Measurements from ENCODE around the gene RFFL. TPM values are rescaled to one million over a fixed set of nuclear protein-coding genes. Genes with fewer than 3 reads are reported as not detected.
"Not testable (repeated sequence)": the region's sequence is repeated elsewhere in the genome, so short reads cannot be mapped to it uniquely, and the experiment has no call there.

RFFL gene
- total RNA-seq, 5 donors from 2014 or later (not counting 1 experiment from before 2014, with no cell fraction given) = 51.3 to 80.2 (median 74.1) TPM

- no peak for DNase-seq
- Histone ChIP-seq H3K27me3 (replicated peaks in 1 of 2; ENCODE audit: control insufficient read depth in 2 of 2, extremely low read depth in 1 of 2, insufficient read depth in 2 of 2, low read length in 1 of 2) (no peaks in the 10 kb centered on the region), H3K4me3 (ENCODE audit: control insufficient read depth in 1 of 2, extremely low read depth in 1 of 2, low read length in 1 of 2) (no peak overlapping the region), H3K9me3 (no peaks in the 10 kb centered on the region), H3K4me1 (ENCODE audit: control insufficient read depth in 1 of 2, extremely low read depth in 1 of 2, insufficient read depth in 2 of 2, low read length in 2 of 2) (peaks cover 0 to 2% of the 10 kb centered on the region in 2 experiments), H3K27ac (ENCODE audit: low read length) (no peak overlapping the region), H3K36me3 (ENCODE audit: control insufficient read depth in 2 of 2, extremely low read depth in 1 of 2, insufficient read depth in 1 of 2, low read length in 1 of 2) (peaks cover 8 to 44% of the 10 kb centered on the region in 2 donors)
- Mint-ChIP-seq H3K27ac (no peak overlapping the region), H3K27me3 (no peaks in the 10 kb centered on the region), H3K4me1 (peaks cover 2 to 5% (median 4%) of the 10 kb centered on the region in 3 donors), H3K36me3 (peaks cover 26% of the 10 kb centered on the region), H3K9me3 (no peaks in the 10 kb centered on the region), H3K4me3 (no peak overlapping the region)
- POLR2A ChIA-PET = no interaction called here
- 79% methylated on average over 3 of the region's 3 CpGs for WGBS (ENCODE audit: insufficient coverage)
- CTCF ChIA-PET = interaction anchor here in 1 of 2 donors (0.6 kb wide), 1 partner anchor 60 kb away, joined by 5 read pairs; no protein-coding TSS in a partner anchor
- ATAC-seq (replicated peaks in 1 of 4) = no peak
Measured at GRCh38 chr17:35099908-35100307, 36.4 kb upstream of the RFFL start.

- peaks cover 0 to 5% (median 4%) of the 10 kb centered on the region in 3 donors for H3K4me1 Mint-ChIP-seq
- Histone ChIP-seq H3K4me3 (ENCODE audit: control insufficient read depth in 1 of 2, extremely low read depth in 1 of 2, low read length in 1 of 2) (no peak overlapping the region), H3K27me3 (replicated peaks in 1 of 2; ENCODE audit: control insufficient read depth in 2 of 2, extremely low read depth in 1 of 2, insufficient read depth in 2 of 2, low read length in 1 of 2) (no peaks in the 10 kb centered on the region), H3K9me3 (no peaks in the 10 kb centered on the region), H3K36me3 (ENCODE audit: control insufficient read depth in 2 of 2, extremely low read depth in 1 of 2, insufficient read depth in 1 of 2, low read length in 1 of 2) (peaks cover 2 to 36% of the 10 kb centered on the region in 2 donors), H3K27ac (ENCODE audit: low read length) (no peak overlapping the region), H3K4me1 (ENCODE audit: control insufficient read depth in 1 of 2, extremely low read depth in 1 of 2, insufficient read depth in 2 of 2, low read length in 2 of 2) (peaks cover 0 to 2% of the 10 kb centered on the region in 2 experiments)
- 100% methylated on average over 2 of the region's 2 CpGs for WGBS (ENCODE audit: insufficient coverage)
- DNase-seq (no peak), ATAC-seq (replicated peaks in 1 of 4) (no peak)
- ChIA-PET POLR2A (no interaction called here), CTCF (interaction anchor here in 1 of 2 donors (0.7 kb wide), 1 partner anchor 264 kb away, joined by 3 read pairs; no protein-coding TSS in a partner anchor)
- H3K4me3 Mint-ChIP-seq = no peak overlapping the region
- H3K9me3 Mint-ChIP-seq = no peaks in the 10 kb centered on the region
- H3K36me3 Mint-ChIP-seq = peaks cover 17% of the 10 kb centered on the region
- peak overlapping the region in 1 of 2 donors; percentile 63 for H3K27ac Mint-ChIP-seq
- no peaks in the 10 kb centered on the region for H3K27me3 Mint-ChIP-seq
Measured at GRCh38 chr17:35097776-35098175, 34.3 kb upstream of the RFFL start.

GRCh38 chr17:35095741-35096140 lies 32.2 kb upstream of the RFFL start:
- Histone ChIP-seq H3K36me3 (ENCODE audit: control insufficient read depth in 2 of 2, extremely low read depth in 1 of 2, insufficient read depth in 1 of 2, low read length in 1 of 2) (peaks cover 2 to 21% of the 10 kb centered on the region in 2 donors), H3K9me3 (no peaks in the 10 kb centered on the region), H3K4me3 (ENCODE audit: control insufficient read depth in 1 of 2, extremely low read depth in 1 of 2, low read length in 1 of 2) (no peak overlapping the region), H3K27ac (ENCODE audit: low read length) (no peak overlapping the region), H3K27me3 (replicated peaks in 1 of 2; ENCODE audit: control insufficient read depth in 2 of 2, extremely low read depth in 1 of 2, insufficient read depth in 2 of 2, low read length in 1 of 2) (no peaks in the 10 kb centered on the region), H3K4me1 (ENCODE audit: control insufficient read depth in 1 of 2, extremely low read depth in 1 of 2, insufficient read depth in 2 of 2, low read length in 2 of 2) (peaks cover 0 to 2% of the 10 kb centered on the region in 2 experiments)
- no peak for ATAC-seq (replicated peaks in 1 of 4)
- Mint-ChIP-seq H3K27me3 (no peaks in the 10 kb centered on the region), H3K4me3 (no peak overlapping the region), H3K27ac (no peak overlapping the region), H3K9me3 (no peaks in the 10 kb centered on the region), H3K4me1 (peaks cover 5 to 6% (median 6%) of the 10 kb centered on the region in 3 donors), H3K36me3 (peaks cover 13% of the 10 kb centered on the region)
- WGBS (ENCODE audit: insufficient coverage) = no CpG with 5 or more reads among the region's 1 CpG
- DNase-seq = no peak
- ChIA-PET POLR2A (no interaction called here), CTCF (no interaction called here)

- no peak overlapping the region for H3K4me3 ChIP-seq (ENCODE audit: control insufficient read depth in 1 of 2, extremely low read depth in 1 of 2, low read length in 1 of 2)
- peaks cover 2 to 8% of the 10 kb centered on the region in 2 experiments for H3K4me1 ChIP-seq (ENCODE audit: control insufficient read depth in 1 of 2, extremely low read depth in 1 of 2, insufficient read depth in 2 of 2, low read length in 2 of 2)
- CTCF ChIA-PET = no interaction called here
- no peaks in the 10 kb centered on the region for H3K9me3 ChIP-seq
- ATAC-seq (replicated peaks in 1 of 4) = no peak
- Mint-ChIP-seq H3K27ac (no peak overlapping the region), H3K4me3 (no peak overlapping the region), H3K27me3 (no peaks in the 10 kb centered on the region), H3K36me3 (peaks cover 8% of the 10 kb centered on the region), H3K9me3 (no peaks in the 10 kb centered on the region), H3K4me1 (peaks cover 10 to 13% (median 10%) of the 10 kb centered on the region in 3 donors)
- peaks cover 2 to 13% of the 10 kb centered on the region in 2 donors for H3K36me3 ChIP-seq (ENCODE audit: control insufficient read depth in 2 of 2, extremely low read depth in 1 of 2, insufficient read depth in 1 of 2, low read length in 1 of 2)
- H3K27ac ChIP-seq (ENCODE audit: low read length) = no peak overlapping the region
- no peaks in the 10 kb centered on the region for H3K27me3 ChIP-seq (replicated peaks in 1 of 2; ENCODE audit: control insufficient read depth in 2 of 2, extremely low read depth in 1 of 2, insufficient read depth in 2 of 2, low read length in 1 of 2)
- no CpG with 5 or more reads among the region's 2 CpGs for WGBS (ENCODE audit: insufficient coverage)
- DNase-seq = no peak
- POLR2A ChIA-PET = no interaction called here
Measured at GRCh38 chr17:35094902-35095301, 31.4 kb upstream of the RFFL start.

GRCh38 chr17:35090707-35091106 lies 27.2 kb upstream of the RFFL start:
- not testable (repeated sequence) for H3K4me3 ChIP-seq (ENCODE audit: control insufficient read depth in 1 of 2, extremely low read depth in 1 of 2, low read length in 1 of 2); H3K27me3 Mint-ChIP-seq; H3K9me3 ChIP-seq; H3K36me3 Mint-ChIP-seq; H3K27ac Mint-ChIP-seq; H3K36me3 ChIP-seq (ENCODE audit: control insufficient read depth in 2 of 2, extremely low read depth in 1 of 2, insufficient read depth in 1 of 2, low read length in 1 of 2); ATAC-seq (replicated peaks in 1 of 4); DNase-seq; H3K9me3 Mint-ChIP-seq; H3K27me3 ChIP-seq (replicated peaks in 1 of 2; ENCODE audit: control insufficient read depth in 2 of 2, extremely low read depth in 1 of 2, insufficient read depth in 2 of 2, low read length in 1 of 2); H3K27ac ChIP-seq (ENCODE audit: low read length)
- peaks cover 34 to 45% (median 38%) of the 10 kb centered on the region in 3 donors for H3K4me1 Mint-ChIP-seq
- peak overlapping the region in 1 of 3 donors; percentile 94 for H3K4me3 Mint-ChIP-seq
- peaks cover 17 to 26% of the 10 kb centered on the region in 2 experiments for H3K4me1 ChIP-seq (ENCODE audit: control insufficient read depth in 1 of 2, extremely low read depth in 1 of 2, insufficient read depth in 2 of 2, low read length in 2 of 2)
- 100% methylated on average over 5 of the region's 11 CpGs for WGBS (ENCODE audit: insufficient coverage)
- ChIA-PET POLR2A (interaction anchor here (0.6 to 1.6 kb wide), 2 partner anchors 18 to 44 kb away, joined by 3 to 6 read pairs; no protein-coding TSS in a partner anchor), CTCF (interaction anchor here (0.6 to 2.2 kb wide), 3 partner anchors 50 to 98 kb away, joined by 3 to 15 read pairs (median 8); no protein-coding TSS in a partner anchor)

GRCh38 chr17:35089586-35090296 lies 26.2 kb upstream of the RFFL start:
- Mint-ChIP-seq H3K4me1 (peaks cover 43 to 54% (median 46%) of the 10 kb centered on the region in 3 donors), H3K4me3 (peak overlapping the region; percentile 84 to 94 (median 89)), H3K36me3 (peaks cover 3% of the 10 kb centered on the region), H3K27ac (peak overlapping the region; percentile 96), H3K27me3 (no peaks in the 10 kb centered on the region), H3K9me3 (no peaks in the 10 kb centered on the region)
- Histone ChIP-seq H3K27me3 (replicated peaks in 1 of 2; ENCODE audit: control insufficient read depth in 2 of 2, extremely low read depth in 1 of 2, insufficient read depth in 2 of 2, low read length in 1 of 2) (no peaks in the 10 kb centered on the region), H3K27ac (ENCODE audit: low read length) (peak overlapping the region; percentile 92), H3K36me3 (ENCODE audit: control insufficient read depth in 2 of 2, extremely low read depth in 1 of 2, insufficient read depth in 1 of 2, low read length in 1 of 2) (no peaks in the 10 kb centered on the region), H3K9me3 (no peaks in the 10 kb centered on the region), H3K4me3 (ENCODE audit: control insufficient read depth in 1 of 2, extremely low read depth in 1 of 2, low read length in 1 of 2) (peak overlapping the region; percentile 66 to 70), H3K4me1 (ENCODE audit: control insufficient read depth in 1 of 2, extremely low read depth in 1 of 2, insufficient read depth in 2 of 2, low read length in 2 of 2) (peaks cover 17 to 26% of the 10 kb centered on the region in 2 experiments)
- ChIA-PET CTCF (interaction anchor here (0.5 to 2.2 kb wide), 17 partner anchors 12 to 498 kb away, joined by 3 to 22 read pairs (median 5); partner anchors contain the start of genes PEX12 (in 1 of the 2), RAD51D (in 1 of the 2) and RFFL (in 1 of the 2)), POLR2A (interaction anchor here (0.7 to 1.6 kb wide), 3 partner anchors 25 to 43 kb away, joined by 4 to 9 read pairs (median 6); partner anchors contain the start of gene RFFL (in 1 of the 2))
- DNase-seq (peak in 20 of 35 experiments; percentile 2 to 62 (median 30)), ATAC-seq (replicated peaks in 1 of 4) (peak; percentile 32 to 50 (median 44))
- WGBS (ENCODE audit: insufficient coverage) = 2% methylated on average over 6 of the region's 22 CpGs
